H54 (cell line): Measurements from ENCODE around the gene RRAS.

Source experiments
- DNase-seq: peaks from one replicate; pipeline ENCODE4 v3.0.0; 2011; ENCODE audit warnings: low spot score, mixed read lengths; ENCODE audit not compliant: insufficient read length
- FAIRE-seq: peaks from 3 replicates; lab custom pipeline; 2011; peaks lifted over from hg19 to GRCh38; lab: Jason Lieb, UNC
- POLR2A ChIP-seq: IDR thresholded peaks from 2 replicates; pipeline ENCODE4 v1.6.1; 2011; ENCODE audit warnings: low read depth, mild to moderate bottlenecking, low read length

RRAS gene

GRCh38 chr19:49654581-49654980 lies 14.6 kb upstream of the RRAS start:
- FAIRE-seq (no peak), DNase-seq (no peak)
- TF ChIP-seq POLR2A = no peak

- TF ChIP-seq POLR2A = no peak
- no peak for DNase-seq
- no peak for FAIRE-seq
Measured at GRCh38 chr19:49653466-49653806, 13.5 kb upstream of the RRAS start.

GRCh38 chr19:49652551-49653465 lies 12.9 kb upstream of the RRAS start:
- FAIRE-seq = no peak
- DNase-seq = no peak
- TF ChIP-seq POLR2A = no peak

GRCh38 chr19:49651820-49652550 lies 12.0 kb upstream of the RRAS start:
- TF ChIP-seq POLR2A = no peak
- DNase-seq = no peak
- no peak for FAIRE-seq

- DNase-seq (no peak), FAIRE-seq (no peak)
- TF ChIP-seq POLR2A = no peak
Measured at GRCh38 chr19:49651029-49651819, 11.3 kb upstream of the RRAS start.

GRCh38 chr19:49646586-49646985 lies 6.6 kb upstream of the RRAS start:
- TF ChIP-seq POLR2A = no peak
- FAIRE-seq (no peak), DNase-seq (no peak)

- no peak for TF ChIP-seq POLR2A
- DNase-seq (no peak), FAIRE-seq (no peak)
Measured at GRCh38 chr19:49645995-49646394, 6.1 kb upstream of the RRAS start.

GRCh38 chr19:49645592-49645991 lies 5.6 kb upstream of the RRAS start:
- TF ChIP-seq POLR2A = no peak
- DNase-seq (no peak), FAIRE-seq (no peak)

GRCh38 chr19:49643466-49643865 lies 3.5 kb upstream of the RRAS start:
- FAIRE-seq = no peak
- no peak for TF ChIP-seq POLR2A
- DNase-seq = no peak

- no peak for DNase-seq
- FAIRE-seq = no peak
- TF ChIP-seq POLR2A = no peak
Measured at GRCh38 chr19:49642492-49643035, 2.6 kb upstream of the RRAS start.

GRCh38 chr19:49641688-49642491 lies 1.9 kb upstream of the RRAS start, which contains the start of gene SCAF1:
SCAF1 (plus strand) TSS chr19:49642209; CDS start chr19:49645027, 2,818 bp downstream.
- peak; percentile 67 for TF ChIP-seq POLR2A
- peak; percentile 95 for DNase-seq
- FAIRE-seq = peak; percentile 72

- peak; percentile 45 for TF ChIP-seq POLR2A
- no peak for DNase-seq
- FAIRE-seq = no peak
Measured at GRCh38 chr19:49639401-49640112, 386 bp downstream of the RRAS start.
